H9 (cell line): ENCODE results near the gene UNCX. TPM values are rescaled to one million over a fixed set of nuclear protein-coding genes. Genes with fewer than 3 reads are reported as not detected.

ENCODE experiments used
- DNase-seq: peaks from one replicate; pipeline ENCODE4 v3.0.0-alpha.2; 2017
- H2AFZ ChIP-seq: one replicate; pipeline ENCODE4 v1.6.1; 2013; ENCODE audit warnings: mild to moderate bottlenecking, low read length, control low read depth, moderate library complexity
- H2AK5ac ChIP-seq: 2 replicates; pipeline ENCODE4 v1.6.1; 2013; ENCODE audit warnings: low read length, control low read depth, mixed read lengths; ENCODE audit not compliant: insufficient read length
- H2BK120ac ChIP-seq: one replicate; pipeline ENCODE4 v1.6.1; 2013; ENCODE audit warnings: low read depth, mild to moderate bottlenecking, low read length, control low read depth, inconsistent platforms; ENCODE audit not compliant: poor library complexity, severe bottlenecking
- H2BK12ac ChIP-seq: 2 replicates; pipeline ENCODE4 v1.6.1; 2013; ENCODE audit warnings: low read length, control low read depth, mixed read lengths, low read depth; ENCODE audit not compliant: insufficient read length
- H2BK15ac ChIP-seq: 2 replicates; pipeline ENCODE4 v1.6.1; 2013; ENCODE audit warnings: low read depth, low read length, control low read depth
- H2BK20ac ChIP-seq: one replicate; pipeline ENCODE4 v1.6.1; 2013; ENCODE audit warnings: low read depth, mild to moderate bottlenecking, low read length, control low read depth, inconsistent platforms; ENCODE audit not compliant: poor library complexity, severe bottlenecking
- H2BK5ac ChIP-seq: 2 replicates; pipeline ENCODE4 v1.6.1; 2013; ENCODE audit warnings: low read length, control low read depth, mixed read lengths; ENCODE audit not compliant: insufficient read length
- H3K14ac ChIP-seq: 2 replicates; pipeline ENCODE4 v1.6.1; 2013; ENCODE audit warnings: low read length, control low read depth; ENCODE audit not compliant: insufficient read depth
- H3K18ac ChIP-seq: 2 replicates; pipeline ENCODE4 v1.6.1; 2013; ENCODE audit warnings: low read depth, mild to moderate bottlenecking, mixed read lengths, low read length, control low read depth; ENCODE audit not compliant: insufficient read length
- H3K23ac ChIP-seq: 2 replicates; pipeline ENCODE4 v1.6.1; 2013; ENCODE audit warnings: low read length, control low read depth, mixed read lengths, low read depth; ENCODE audit not compliant: insufficient read length
- H3K23me2 ChIP-seq: 2 replicates; pipeline ENCODE4 v1.6.1; 2013; ENCODE audit warnings: low read depth, mild to moderate bottlenecking, mixed read lengths, low read length, control low read depth; ENCODE audit not compliant: insufficient read length, poor library complexity, severe bottlenecking
- H3K27ac ChIP-seq: 2 replicates; pipeline ENCODE4 v1.5.1; 2013; ENCODE audit warnings: low read length, control low read depth, mixed read lengths, low read depth; ENCODE audit not compliant: insufficient read length
- H3K27me3 ChIP-seq: 2 replicates; pipeline ENCODE4 v1.6.1; 2013; ENCODE audit warnings: low read length, control low read depth, inconsistent platforms; ENCODE audit not compliant: insufficient read depth
- H3K4ac ChIP-seq: 2 replicates; pipeline ENCODE4 v1.6.1; 2013; ENCODE audit warnings: low read depth, mild to moderate bottlenecking, control low read depth, inconsistent platforms, low read length, moderate library complexity
- H3K4me1 ChIP-seq: 2 replicates; pipeline ENCODE4 v1.6.1; 2013; ENCODE audit warnings: low read length, control low read depth, inconsistent platforms; ENCODE audit not compliant: insufficient read depth
- H3K4me2 ChIP-seq: 2 replicates; pipeline ENCODE4 v1.6.1; 2013; ENCODE audit warnings: low read length, control low read depth, mixed read lengths; ENCODE audit not compliant: insufficient read length, insufficient read depth
- H3K56ac ChIP-seq: 2 replicates; pipeline ENCODE4 v1.6.1; 2013; ENCODE audit warnings: low read depth, mild to moderate bottlenecking, mixed read lengths, low read length, control low read depth; ENCODE audit not compliant: insufficient read length
- H3K79me1 ChIP-seq: 2 replicates; pipeline ENCODE4 v1.6.1; 2013; ENCODE audit warnings: low read depth, mild to moderate bottlenecking, moderate library complexity, low read length, control low read depth, inconsistent platforms; ENCODE audit not compliant: insufficient read depth, poor library complexity, severe bottlenecking
- H3K79me2 ChIP-seq: 2 replicates; pipeline ENCODE4 v1.6.1; 2013; ENCODE audit warnings: low read length, control low read depth, inconsistent platforms; ENCODE audit not compliant: insufficient read depth
- H3K9ac ChIP-seq: 2 replicates; pipeline ENCODE4 v1.6.1; 2013; ENCODE audit warnings: low read length, control low read depth, mixed read lengths; ENCODE audit not compliant: insufficient read length; ENCODE audit errors: extremely low read depth
- H3K9me3 ChIP-seq: one replicate; pipeline ENCODE4 v1.6.1; 2013; ENCODE audit warnings: low read depth, low read length, inconsistent platforms; ENCODE audit not compliant: control insufficient read depth
- H3T11ph ChIP-seq: one replicate; pipeline ENCODE4 v1.6.1; 2013; ENCODE audit warnings: mild to moderate bottlenecking, low read length, control low read depth, inconsistent platforms
- H4K20me1 ChIP-seq: one replicate; pipeline ENCODE4 v1.6.1; 2013; ENCODE audit not compliant: control insufficient read depth, insufficient read length, insufficient read depth
- H4K5ac ChIP-seq: 2 replicates; pipeline ENCODE4 v1.6.1; 2013; ENCODE audit warnings: low read depth, mild to moderate bottlenecking, mixed read lengths, low read length, control low read depth; ENCODE audit not compliant: insufficient read length
- H4K8ac ChIP-seq: replicated peaks from 2 replicates; pipeline ENCODE4 v1.6.1; 2013; ENCODE audit warnings: low read length, control low read depth, mixed read lengths, low read depth; ENCODE audit not compliant: insufficient read length
- H4K91ac ChIP-seq: 2 replicates; pipeline ENCODE4 v1.6.1; 2013; ENCODE audit warnings: low read depth, mild to moderate bottlenecking, moderate library complexity, mixed read lengths, low read length, control low read depth; ENCODE audit not compliant: insufficient read length
- H3K27ac Mint-ChIP-seq, 3 experiments: 2 replicates in 2 of 3; 3 replicates in 1 of 3; pipeline ENCODE4 v1.8.0; 2020 to 2021; ENCODE audit warnings: mixed read lengths in 3 of 3, mild to moderate bottlenecking in 1 of 3, moderate library complexity in 1 of 3
- H3K27me3 Mint-ChIP-seq: 2 replicates; pipeline ENCODE4 v1.8.0; 2021; ENCODE audit warnings: low read depth, mild to moderate bottlenecking, moderate library complexity, mixed read lengths
- H3K36me3 Mint-ChIP-seq, 3 experiments: 2 replicates in 2 of 3; 3 replicates in 1 of 3; pipeline ENCODE4 v1.8.0; 2020 to 2021; ENCODE audit warnings: low read depth in 3 of 3, mixed read lengths in 3 of 3; ENCODE audit not compliant: insufficient read depth in 1 of 3
- H3K4me1 Mint-ChIP-seq, 2 experiments: 2 replicates each; pipeline ENCODE4 v1.8.0; 2020; ENCODE audit warnings: mixed read lengths in 2 of 2
- H3K4me3 Mint-ChIP-seq, 2 experiments: 2 replicates in 1 of 2; 3 replicates in 1 of 2; pipeline ENCODE4 v1.8.0; 2020 to 2021; ENCODE audit warnings: mild to moderate bottlenecking in 2 of 2, mixed read lengths in 2 of 2, moderate library complexity in 1 of 2
- H3K9me3 Mint-ChIP-seq, 2 experiments: 2 replicates in 1 of 2; 3 replicates in 1 of 2; pipeline ENCODE4 v1.8.0; 2020; ENCODE audit warnings: mild to moderate bottlenecking in 2 of 2, mixed read lengths in 2 of 2, moderate library complexity in 1 of 2
- WGBS: extraction: QIAGEN DNeasy Blood & Tissue Kit; methylation state at CpG from one replicate; pipeline ENCODE4 v1.1.7; 2013; ENCODE audit warnings: missing lambda C conversion rate, low lambda C conversion rate, mixed read lengths; ENCODE audit not compliant: insufficient read length; ENCODE audit errors: extremely low coverage; 5-methylcytosine and 5-hydroxymethylcytosine counted together
- total RNA-seq: library from RNA; stranded (reverse); gene quantifications from 2 replicates; pipeline ENCODE4 v1.2.1, GENCODE V29; 2021
- TF ChIP-seq, protein P1 (sequence below): fragments of 200-600 bp; sonication (generic); conservative IDR thresholded peaks from 3 replicates; pipeline ENCODE4 v1.8.0; 2021; ENCODE audit warnings: antibody characterized with exemption, mild to moderate bottlenecking

The UNCX gene
- total RNA-seq, 1 experiment from 2014 or later: not detected

DNA sequence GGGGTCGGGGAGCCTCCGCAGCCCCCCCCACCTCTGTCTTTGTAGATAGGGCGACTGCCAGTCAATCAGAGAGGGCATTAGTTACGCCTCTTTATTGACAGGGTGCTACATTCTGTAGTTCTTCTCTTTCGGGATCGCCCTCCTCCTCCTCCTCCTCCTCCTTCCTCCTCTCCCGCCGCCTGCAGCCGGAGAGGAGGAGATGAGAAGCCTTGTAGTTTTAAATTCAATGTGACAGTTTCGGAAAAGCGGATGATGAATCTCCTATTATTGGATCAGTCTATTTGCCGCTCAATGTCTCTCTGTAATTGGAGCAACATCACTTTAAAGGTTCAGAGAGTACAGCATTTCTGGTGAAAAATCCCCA lies 587 bp upstream of the UNCX start:
- no peaks in the 10 kb centered on the region for H3K9me3 ChIP-seq
- Mint-ChIP-seq H3K4me1 (peaks cover 16 to 43% of the 10 kb centered on the region in 2 experiments), H3K36me3 (no peaks in the 10 kb centered on the region), H3K27ac (no peak overlapping the region), H3K4me3 (peak overlapping the region in 1 of 2 experiments; percentile 63; a peak in 3 of 5 replicates), H3K27me3 (peaks cover 81% of the 10 kb centered on the region), H3K9me3 (peaks cover 5 to 9% of the 10 kb centered on the region in 2 experiments; a peak in 3 of 5 replicates)
- H3K18ac ChIP-seq: no peak overlapping the region
- H3K23ac ChIP-seq: no peak overlapping the region
- H2BK15ac ChIP-seq: no peak overlapping the region
- H3K27ac ChIP-seq: no peak overlapping the region
- DNase-seq: no peak
- H2BK20ac ChIP-seq: no peak overlapping the region
- H3K56ac ChIP-seq: no peak overlapping the region
- H3K79me2 ChIP-seq: no peaks in the 10 kb centered on the region
- no peak overlapping the region for H4K5ac ChIP-seq
- H3T11ph ChIP-seq: no peak overlapping the region
- no peak overlapping the region for H4K8ac ChIP-seq
- WGBS: no CpG with 5 or more reads among the region's 12 CpGs
- no peak overlapping the region for H3K14ac ChIP-seq
- no peak overlapping the region for H2AFZ ChIP-seq
- no peak overlapping the region for H2BK120ac ChIP-seq
- H3K79me1 ChIP-seq: no peaks in the 10 kb centered on the region
- no peak overlapping the region for H4K91ac ChIP-seq
- peaks cover 2% of the 10 kb centered on the region for H3K23me2 ChIP-seq
- no peak overlapping the region for H3K4ac ChIP-seq
- no peak overlapping the region for H3K4me2 ChIP-seq
- no peak overlapping the region for H2BK5ac ChIP-seq
- peaks cover 65% of the 10 kb centered on the region for H3K27me3 ChIP-seq
- H2AK5ac ChIP-seq: no peak overlapping the region
- no peak overlapping the region for H3K9ac ChIP-seq
- no peak overlapping the region for H2BK12ac ChIP-seq
- H4K20me1 ChIP-seq: no peaks in the 10 kb centered on the region
- H3K4me1 ChIP-seq: peaks cover 2% of the 10 kb centered on the region; the same call in 1 of the 2 replicates
- TF ChIP-seq, protein P1, sequence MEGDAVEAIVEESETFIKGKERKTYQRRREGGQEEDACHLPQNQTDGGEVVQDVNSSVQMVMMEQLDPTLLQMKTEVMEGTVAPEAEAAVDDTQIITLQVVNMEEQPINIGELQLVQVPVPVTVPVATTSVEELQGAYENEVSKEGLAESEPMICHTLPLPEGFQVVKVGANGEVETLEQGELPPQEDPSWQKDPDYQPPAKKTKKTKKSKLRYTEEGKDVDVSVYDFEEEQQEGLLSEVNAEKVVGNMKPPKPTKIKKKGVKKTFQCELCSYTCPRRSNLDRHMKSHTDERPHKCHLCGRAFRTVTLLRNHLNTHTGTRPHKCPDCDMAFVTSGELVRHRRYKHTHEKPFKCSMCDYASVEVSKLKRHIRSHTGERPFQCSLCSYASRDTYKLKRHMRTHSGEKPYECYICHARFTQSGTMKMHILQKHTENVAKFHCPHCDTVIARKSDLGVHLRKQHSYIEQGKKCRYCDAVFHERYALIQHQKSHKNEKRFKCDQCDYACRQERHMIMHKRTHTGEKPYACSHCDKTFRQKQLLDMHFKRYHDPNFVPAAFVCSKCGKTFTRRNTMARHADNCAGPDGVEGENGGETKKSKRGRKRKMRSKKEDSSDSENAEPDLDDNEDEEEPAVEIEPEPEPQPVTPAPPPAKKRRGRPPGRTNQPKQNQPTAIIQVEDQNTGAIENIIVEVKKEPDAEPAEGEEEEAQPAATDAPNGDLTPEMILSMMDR: no peak
